Testis (tissue), 2 donors: Measurements from ENCODE around the gene BCL6B.

ENCODE experiments used
- CTCF ChIP-seq, 3 experiments: fragments of 450-650 bp in 2 of 3; fragments of 200-600 bp in 1 of 3; sonication (generic) in 1 of 3; IDR thresholded peaks; one replicate each; pipeline ENCODE4 v1.5.1; 2016 to 2019; ENCODE audit warnings: antibody characterized with exemption in 3 of 3, mild to moderate bottlenecking in 2 of 3, moderate library complexity in 1 of 3
- POLR2A ChIP-seq: fragments of 450-650 bp; IDR thresholded peaks from one replicate; pipeline ENCODE4 v1.6.1; 2017; ENCODE audit warnings: antibody characterized with exemption, mild to moderate bottlenecking, moderate library complexity

DNA sequence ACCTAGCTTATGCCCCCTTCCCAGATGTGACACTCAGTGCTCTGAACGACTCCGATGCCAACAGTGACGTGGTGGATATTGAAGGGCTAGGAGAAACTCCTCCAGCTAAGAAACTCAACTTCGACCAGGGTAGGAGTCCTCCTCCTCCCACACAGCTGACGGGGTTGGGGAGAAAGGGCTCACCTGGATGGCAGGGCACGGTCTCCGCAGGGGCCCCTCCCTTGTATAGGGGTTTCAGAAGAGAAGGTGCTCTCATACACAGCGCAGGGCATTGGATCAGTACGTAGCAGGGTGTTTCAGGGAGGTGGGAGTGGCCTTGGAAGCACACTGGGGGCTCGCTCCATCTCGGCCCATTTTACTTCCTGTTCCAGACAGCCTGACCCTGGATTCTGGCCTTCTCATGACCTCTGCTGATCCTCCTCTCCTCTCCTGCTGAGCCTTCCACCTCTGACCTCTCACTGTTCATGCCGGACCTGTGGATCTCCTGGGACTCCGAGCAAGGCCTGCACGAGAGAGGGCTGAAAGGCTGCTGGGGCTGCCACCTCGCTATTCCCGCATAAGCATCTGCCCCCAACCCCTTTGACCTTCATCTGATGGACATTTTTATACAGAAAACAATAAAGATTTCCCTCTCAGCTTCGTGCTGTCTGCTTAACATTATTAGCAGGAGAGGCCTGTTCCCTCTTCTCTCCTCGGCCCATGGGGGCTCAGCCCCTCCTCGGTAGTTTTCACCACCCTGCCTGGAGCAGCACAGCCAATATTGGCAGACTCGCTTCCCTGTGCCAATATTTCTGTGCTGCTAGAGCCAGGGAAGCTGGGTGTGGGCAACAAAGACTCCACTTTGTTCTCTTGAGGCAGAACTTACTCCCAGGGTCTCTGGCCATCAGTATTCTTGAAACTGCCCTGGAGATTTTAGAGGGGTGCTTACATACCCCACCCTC lies 5.7 kb upstream of the BCL6B start:
- no peak for TF ChIP-seq CTCF (IDR thresholded peaks at IDR 0.05)
- no peak for TF ChIP-seq POLR2A
